Stomach (tissue), 9 donors: Measurements from ENCODE around the gene PRPF19. TPM values are rescaled to one million over a fixed set of nuclear protein-coding genes. Genes with fewer than 3 reads are reported as not detected.

ENCODE experiments used
- DNase-seq, 2 donors: peaks; one replicate each; pipeline versions ENCODE4 v3.0.0 to v3.0.0-alpha.2; 2013 to 2019
- H3K27ac ChIP-seq, 5 donors: fragments of 200-600 bp in 4 of 5; sonication (generic) in 4 of 5; one replicate each; pipeline ENCODE4 v1.5.1; 2013 to 2019; ENCODE audit warnings: mild to moderate bottlenecking in 1 of 5, moderate library complexity in 1 of 5
- H3K27me3 ChIP-seq, 3 donors: fragments of 200-600 bp; sonication (generic); one replicate each; pipeline ENCODE4 v1.5.1; 2017 to 2019; ENCODE audit warnings: mixed run types in 1 of 3
- H3K36me3 ChIP-seq, 4 donors: fragments of 200-600 bp; sonication (generic); 1 replicate in 3 of 4; 2 replicates in 1 of 4; pipeline ENCODE4 v1.5.1; 2016 to 2019
- H3K4me1 ChIP-seq, 4 donors: fragments of 200-600 bp; sonication (generic); one replicate each; pipeline ENCODE4 v1.5.1; 2016 to 2019
- H3K4me3 ChIP-seq, 4 donors: fragments of 200-600 bp; sonication (generic) in 3 of 4; one replicate each; pipeline ENCODE4 v1.5.1; 2016 to 2019; ENCODE audit warnings: mild to moderate bottlenecking in 1 of 4
- H3K9me3 ChIP-seq, 4 donors: fragments of 200-600 bp; sonication (generic); one replicate each; pipeline ENCODE4 v1.5.1; 2016 to 2019
- CTCF ChIP-seq, 7 experiments: fragments of 450-650 bp in 4 of 7; fragments of 200-600 bp in 3 of 7; sonication (generic) in 3 of 7; IDR thresholded peaks; one replicate each; pipeline ENCODE4 v1.5.1; 2016 to 2019; ENCODE audit warnings: antibody characterized with exemption in 7 of 7, control low read depth in 2 of 7, mild to moderate bottlenecking in 1 of 7
- EP300 ChIP-seq: sonication (generic); formaldehyde crosslinking; IDR thresholded peaks from one replicate; pipeline ENCODE4 v1.6.1; 2017; ENCODE audit warnings: antibody characterized with exemption
- POLR2A ChIP-seq, 4 donors: fragments of 450-650 bp; IDR thresholded peaks; one replicate each; pipeline ENCODE4 v1.6.1; 2016; ENCODE audit warnings: antibody characterized with exemption in 4 of 4, control low read depth in 2 of 4, mild to moderate bottlenecking in 1 of 4, moderate library complexity in 1 of 4
- POLR2AphosphoS5 ChIP-seq, 3 donors: sonication (generic); formaldehyde crosslinking; IDR thresholded peaks; one replicate each; pipeline ENCODE4 v1.6.1; 2016; ENCODE audit warnings: antibody characterized with exemption in 3 of 3
- WGBS, 5 donors: extraction: QIAGEN DNeasy Blood & Tissue Kit in 3 of 5; methylation state at CpG; one replicate each; pipeline versions ENCODE4 v1.1.5 to v1.1.7; 2013 to 2018; 5-methylcytosine and 5-hydroxymethylcytosine counted together
- intact Hi-C: fragments of 100-400 bp; cut with DNase I; formaldehyde crosslinking; loops from one replicate; pipeline ENCODE4 v1.15.1; 2023; ENCODE audit warnings: low total_unique reads
- polyA plus RNA-seq, 3 donors: library from polyadenylated mRNA; stranded (reverse); fragments of 200-250 nt; gene quantifications; one replicate each; pipeline ENCODE4 v1.2.3, GENCODE V29; 2013
- total RNA-seq, 5 donors: library from RNA; depleted of rRNA; stranded (reverse); fragments of >200 nt; gene quantifications; one replicate each; pipeline versions ENCODE4 v1.1.0 to v1.2.3, GENCODE V29; 2014 to 2016
- donor health status: healthy with polysubstance abuse.
- donor health status: Bipolar disorder and iron deficiency.
- donor health status: healthy.

PRPF19 gene
- total and polyA plus RNA-seq, 8 donors = 3.5 to 86.1 (median 50.3) TPM

DNA sequence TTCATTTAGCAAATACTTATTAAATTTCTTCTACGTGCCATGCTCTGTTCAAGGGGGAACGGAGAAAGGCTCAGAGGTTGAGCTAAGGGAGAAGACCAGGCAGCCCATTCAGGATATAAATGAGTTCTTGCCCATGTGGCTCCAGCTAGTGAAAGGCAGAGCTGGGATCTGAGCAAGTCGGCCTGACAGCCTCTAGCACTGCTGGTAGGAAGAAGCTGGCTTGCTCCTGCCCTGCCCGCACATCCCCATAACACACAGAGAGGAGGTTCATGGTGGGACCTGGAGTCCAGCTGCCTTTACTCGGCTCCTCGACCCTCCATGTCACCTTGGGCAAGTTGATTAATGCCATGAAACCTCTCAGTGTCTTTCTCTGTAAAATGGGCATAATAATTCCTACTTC lies 43.6 kb upstream of the PRPF19 start:
- Histone ChIP-seq H3K9me3 (no peaks in the 10 kb centered on the region), H3K27ac (peak overlapping the region in 2 of 5 donors; percentile 32 to 87), H3K4me1 (peaks cover 8 to 53% (median 34%) of the 10 kb centered on the region in 4 donors), H3K36me3 (peaks cover 0 to 19% (median 16%) of the 10 kb centered on the region in 4 donors), H3K27me3 (no peaks in the 10 kb centered on the region), H3K4me3 (peak overlapping the region; percentile 48 to 69 (median 58))
- no peak for DNase-seq
- intact Hi-C loops = no loop called here
- WGBS, 5 donors = 71 to 93% (median 83%) methylated on average over 6 of the region's 6 CpGs
- TF ChIP-seq CTCF (IDR thresholded peaks at IDR 0.05) (no peak), POLR2AphosphoS5 (IDR thresholded peaks at IDR 0.05) (no peak), POLR2A (IDR thresholded peaks at IDR 0.05) (no peak), EP300 (no peak)

DNA sequence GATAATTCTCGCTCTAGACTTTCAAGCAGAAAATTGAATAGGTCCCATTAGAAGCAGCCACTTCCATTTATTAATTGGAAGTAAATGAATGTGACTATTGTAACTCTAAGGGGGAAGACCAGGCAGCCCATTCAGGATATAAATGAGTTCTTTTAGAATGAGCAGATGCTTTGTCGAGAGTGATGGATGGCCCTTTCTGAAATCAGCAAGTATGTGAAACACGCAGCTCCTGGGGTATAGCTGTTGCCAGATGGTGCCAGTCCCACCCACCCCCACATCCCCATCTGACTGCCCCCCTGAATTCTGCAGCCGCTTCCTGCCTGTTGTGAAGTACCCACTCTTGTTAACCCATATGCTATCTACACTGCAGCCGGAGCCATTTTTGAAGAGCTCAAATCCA lies 41.9 kb upstream of the PRPF19 start:
- peaks cover 12 to 66% (median 39%) of the 10 kb centered on the region in 4 donors for H3K4me1 ChIP-seq
- no peak overlapping the region for H3K27ac ChIP-seq
- intact Hi-C loops = no loop called here
- TF ChIP-seq POLR2A (IDR thresholded peaks at IDR 0.05) (no peak), CTCF (IDR thresholded peaks at IDR 0.05) (no peak), POLR2AphosphoS5 (IDR thresholded peaks at IDR 0.05) (no peak), EP300 (no peak)
- H3K36me3 ChIP-seq = peaks cover 0 to 36% (median 29%) of the 10 kb centered on the region in 4 donors
- WGBS, 5 donors = 81 to 91% (median 89%) methylated on average over 5 of the region's 5 CpGs
- no peak overlapping the region for H3K4me3 ChIP-seq
- peak in 1 of 2 donors; percentile 67 for DNase-seq
- H3K9me3 ChIP-seq = no peaks in the 10 kb centered on the region
- no peaks in the 10 kb centered on the region for H3K27me3 ChIP-seq

DNA sequence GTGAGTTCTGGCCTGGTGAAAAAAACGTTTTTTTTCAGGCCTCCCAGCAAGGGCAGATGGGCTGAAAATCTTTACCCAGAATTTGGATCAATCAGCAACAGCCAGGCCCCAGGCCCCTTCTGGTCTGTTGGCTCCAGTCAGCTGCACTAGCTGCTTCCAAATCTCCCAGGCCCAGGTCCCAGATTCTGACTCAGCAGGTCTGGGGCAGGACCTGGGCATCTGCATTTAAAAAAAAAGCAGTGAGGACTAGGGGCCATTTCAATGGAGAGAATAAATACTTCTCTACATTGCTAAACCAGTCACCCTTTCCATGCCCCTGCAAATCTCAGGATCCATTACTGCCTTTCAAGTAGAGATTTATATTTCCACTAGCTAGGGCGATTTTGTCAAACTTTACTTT lies 41.3 kb upstream of the PRPF19 start:
- no peak overlapping the region for H3K4me3 ChIP-seq
- TF ChIP-seq POLR2A (IDR thresholded peaks at IDR 0.05) = no peak
- no peak for TF ChIP-seq CTCF (IDR thresholded peaks at IDR 0.05)
- TF ChIP-seq EP300 = no peak
- no peak for TF ChIP-seq POLR2AphosphoS5 (IDR thresholded peaks at IDR 0.05)
- H3K27ac ChIP-seq = no peak overlapping the region
- no peak for DNase-seq
- H3K4me1 ChIP-seq = peaks cover 17 to 66% (median 41%) of the 10 kb centered on the region in 4 donors
- 42 to 47% (median 45%) methylated on average over 2 of the region's 2 CpGs for WGBS, 5 donors
- no peaks in the 10 kb centered on the region for H3K9me3 ChIP-seq
- H3K27me3 ChIP-seq = no peaks in the 10 kb centered on the region
- H3K36me3 ChIP-seq = peaks cover 0 to 41% (median 33%) of the 10 kb centered on the region in 4 donors
- intact Hi-C loops = no loop called here

GRCh38 chr11:60946601-60947264 lies 40.3 kb upstream of the PRPF19 start:
- no peak overlapping the region for H3K4me3 ChIP-seq
- H3K27ac ChIP-seq = no peak overlapping the region
- 79 to 89% (median 87%) methylated on average over 15 of the region's 15 CpGs for WGBS, 5 donors
- H3K36me3 ChIP-seq = peaks cover 0 to 51% (median 42%) of the 10 kb centered on the region in 4 donors
- TF ChIP-seq EP300 (no peak), POLR2AphosphoS5 (IDR thresholded peaks at IDR 0.05) (no peak), CTCF (IDR thresholded peaks at IDR 0.05) (no peak), POLR2A (IDR thresholded peaks at IDR 0.05) (no peak)
- intact Hi-C loops = no loop called here
- H3K9me3 ChIP-seq = no peaks in the 10 kb centered on the region
- no peak for DNase-seq
- no peaks in the 10 kb centered on the region for H3K27me3 ChIP-seq
- peaks cover 24 to 66% (median 44%) of the 10 kb centered on the region in 4 donors for H3K4me1 ChIP-seq
